ENCODE measurements around the gene TSHZ2. TPM values are rescaled to one million over a fixed set of nuclear protein-coding genes. Genes with fewer than 3 reads are reported as not detected.

The TSHZ2 gene
- total and polyA plus RNA-seq, 2 donors (not counting 1 experiment from before 2014, with no cell fraction given): 1.00 to 5.7 TPM

DNA sequence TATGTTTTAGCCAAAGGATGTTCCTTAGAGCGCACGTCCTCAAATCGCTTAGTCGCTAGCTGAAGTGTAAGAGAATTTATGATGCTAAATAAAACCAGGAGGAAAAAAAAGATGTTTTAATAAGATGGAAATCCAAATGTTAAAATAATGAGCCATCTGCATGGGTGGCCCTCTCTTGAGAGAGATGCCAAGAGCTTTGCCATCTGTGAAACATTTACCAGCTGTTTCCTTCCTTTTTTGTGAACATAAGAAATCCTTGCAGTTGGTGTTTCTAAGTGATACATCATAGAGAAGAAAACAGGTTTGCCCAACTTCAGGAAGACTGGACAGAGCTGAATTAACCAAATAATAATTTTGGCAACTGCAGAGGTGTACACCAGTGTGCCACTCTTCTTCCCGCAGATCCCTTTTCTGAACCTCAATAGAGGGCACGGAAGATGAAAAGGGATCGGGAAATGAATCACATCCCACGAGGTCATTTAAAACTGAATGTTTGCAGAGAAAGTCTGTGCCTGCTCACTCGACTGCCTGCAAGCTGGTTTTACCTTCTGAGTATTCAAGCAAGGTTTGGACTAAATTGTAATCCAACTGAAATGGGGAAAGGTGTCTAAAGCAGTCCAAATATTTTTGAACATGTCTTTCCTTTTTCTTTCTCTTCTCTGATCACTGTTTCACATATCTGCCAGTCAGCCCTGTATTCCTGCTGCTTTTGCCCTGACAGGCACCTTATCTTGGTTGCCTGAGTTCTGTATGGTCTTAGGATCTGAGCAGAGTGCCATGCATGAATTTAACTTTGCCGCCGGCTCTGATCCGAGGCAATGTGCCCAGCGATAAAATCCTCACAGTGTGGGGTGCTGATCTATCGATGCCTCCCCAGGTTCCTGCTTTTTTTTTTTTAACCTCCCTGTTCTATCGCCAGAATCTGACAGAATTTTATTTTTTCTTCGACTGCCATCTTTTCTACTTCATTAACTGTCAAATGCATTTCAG lies 35.5 kb upstream of the TSHZ2 start:
- no peak for DNase-seq
- Histone ChIP-seq H3K4me1 (ENCODE audit: control insufficient read depth in 2 of 2, insufficient read depth in 2 of 2, low read length in 2 of 2) (no peaks in the 10 kb centered on the region), H3K27ac (ENCODE audit: low read length in 2 of 2) (no peak overlapping the region), H3K9ac (ENCODE audit: low read length) (no peak overlapping the region), H3K79me2 (ENCODE audit: control insufficient read depth, insufficient read depth, low read length) (no peaks in the 10 kb centered on the region), H2AFZ (ENCODE audit: insufficient read depth, low read depth, low read length, poor library complexity, severe bottlenecking) (no peak overlapping the region), H3K4me3 (ENCODE audit: control extremely low read depth in 1 of 5, extremely low read depth in 1 of 5, insufficient read depth in 1 of 5, low read depth in 2 of 5, low read length in 4 of 5) (no peak overlapping the region), H3K4me2 (replicated peaks; ENCODE audit: low read depth, low read length, poor library complexity, severe bottlenecking) (no peak overlapping the region), H4K20me1 (ENCODE audit: control insufficient read depth, insufficient read depth, low read length, poor library complexity, severe bottlenecking) (no peaks in the 10 kb centered on the region), H3K9me3 (ENCODE audit: control extremely low read depth in 1 of 3, control insufficient read depth in 2 of 3, insufficient read depth in 1 of 3, low read length in 2 of 3) (peaks cover 0 to 4% (median 0%) of the 10 kb centered on the region in 3 donors), H3K27me3 (replicated peaks in 1 of 4; ENCODE audit: control extremely low read depth in 1 of 4, control insufficient read depth in 3 of 4, insufficient read depth in 4 of 4, low read length in 3 of 4) (no peaks in the 10 kb centered on the region), H3K36me3 (replicated peaks in 1 of 2; ENCODE audit: control extremely low read depth in 1 of 2, control insufficient read depth in 1 of 2, extremely low read depth in 1 of 2, insufficient read depth in 2 of 2, low read length in 1 of 2) (no peaks in the 10 kb centered on the region)
- no peak overlapping the region for H3K4me3 Mint-ChIP-seq
- ChIA-PET POLR2A (interaction anchor here (0.7 kb wide), 1 partner anchor 13 kb away, joined by 3 read pairs; no protein-coding TSS in a partner anchor), CTCF (no interaction called here)
- TF ChIP-seq, protein P1, sequence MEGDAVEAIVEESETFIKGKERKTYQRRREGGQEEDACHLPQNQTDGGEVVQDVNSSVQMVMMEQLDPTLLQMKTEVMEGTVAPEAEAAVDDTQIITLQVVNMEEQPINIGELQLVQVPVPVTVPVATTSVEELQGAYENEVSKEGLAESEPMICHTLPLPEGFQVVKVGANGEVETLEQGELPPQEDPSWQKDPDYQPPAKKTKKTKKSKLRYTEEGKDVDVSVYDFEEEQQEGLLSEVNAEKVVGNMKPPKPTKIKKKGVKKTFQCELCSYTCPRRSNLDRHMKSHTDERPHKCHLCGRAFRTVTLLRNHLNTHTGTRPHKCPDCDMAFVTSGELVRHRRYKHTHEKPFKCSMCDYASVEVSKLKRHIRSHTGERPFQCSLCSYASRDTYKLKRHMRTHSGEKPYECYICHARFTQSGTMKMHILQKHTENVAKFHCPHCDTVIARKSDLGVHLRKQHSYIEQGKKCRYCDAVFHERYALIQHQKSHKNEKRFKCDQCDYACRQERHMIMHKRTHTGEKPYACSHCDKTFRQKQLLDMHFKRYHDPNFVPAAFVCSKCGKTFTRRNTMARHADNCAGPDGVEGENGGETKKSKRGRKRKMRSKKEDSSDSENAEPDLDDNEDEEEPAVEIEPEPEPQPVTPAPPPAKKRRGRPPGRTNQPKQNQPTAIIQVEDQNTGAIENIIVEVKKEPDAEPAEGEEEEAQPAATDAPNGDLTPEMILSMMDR (IDR thresholded peaks at IDR 0.05): no peak
- no peak for TF ChIP-seq EZH2 (IDR thresholded peaks at IDR 0.05; ENCODE audit: borderline replicate concordance, insufficient read depth, low read depth, low read length, poor library complexity, severe bottlenecking)
- H3K4me1 Mint-ChIP-seq: no peaks in the 10 kb centered on the region
- H3K9me3 Mint-ChIP-seq (ENCODE audit: insufficient read depth): no peaks in the 10 kb centered on the region
- no peak overlapping the region for H3K27ac Mint-ChIP-seq
- intact Hi-C loops (cut with micrococcal nuclease): no loop called here
- peaks cover 3% of the 10 kb centered on the region for H3K27me3 Mint-ChIP-seq
- WGBS (ENCODE audit: insufficient coverage): 75% methylated on average over 11 of the region's 16 CpGs
- ATAC-seq (ENCODE audit: low read depth): no peak

DNA sequence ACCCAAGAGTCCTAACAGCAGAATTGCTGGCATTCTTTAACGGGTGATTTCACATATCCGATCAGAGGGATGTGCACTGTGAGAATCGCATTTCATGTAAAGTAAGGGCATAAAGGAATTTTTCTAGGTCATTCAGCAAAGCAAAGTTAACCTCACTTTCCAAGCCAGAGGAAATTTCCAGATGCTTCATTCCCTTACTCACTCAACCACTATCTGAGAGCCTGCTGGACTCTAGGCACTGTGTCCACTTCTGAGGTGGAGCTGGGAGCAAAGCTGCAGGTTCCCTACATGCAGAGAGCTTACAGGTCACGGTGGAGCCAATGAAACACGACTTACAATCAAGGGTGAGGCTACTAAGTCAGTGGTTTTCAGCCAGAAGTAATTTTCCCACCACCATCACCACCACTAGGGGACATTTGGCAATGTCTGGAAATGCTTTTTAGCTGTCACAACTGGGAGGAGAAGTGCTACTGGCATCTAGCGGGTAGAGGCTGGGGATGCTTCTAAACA lies 34.5 kb upstream of the TSHZ2 start:
- peaks cover 5% of the 10 kb centered on the region for H3K27me3 Mint-ChIP-seq
- peaks cover 0 to 4% (median 0%) of the 10 kb centered on the region in 3 donors for H3K9me3 ChIP-seq (ENCODE audit: control extremely low read depth in 1 of 3, control insufficient read depth in 2 of 3, insufficient read depth in 1 of 3, low read length in 2 of 3)
- no peaks in the 10 kb centered on the region for H4K20me1 ChIP-seq (ENCODE audit: control insufficient read depth, insufficient read depth, low read length, poor library complexity, severe bottlenecking)
- H3K27ac Mint-ChIP-seq: no peak overlapping the region
- H3K79me2 ChIP-seq (ENCODE audit: control insufficient read depth, insufficient read depth, low read length): no peaks in the 10 kb centered on the region
- H3K4me1 Mint-ChIP-seq: no peaks in the 10 kb centered on the region
- intact Hi-C loops (cut with micrococcal nuclease): no loop called here
- H3K27ac ChIP-seq (ENCODE audit: low read length in 2 of 2): no peak overlapping the region
- no peaks in the 10 kb centered on the region for H3K4me1 ChIP-seq (ENCODE audit: control insufficient read depth in 2 of 2, insufficient read depth in 2 of 2, low read length in 2 of 2)
- ATAC-seq (ENCODE audit: low read depth): no peak
- POLR2A ChIA-PET: interaction anchor here (0.7 kb wide), 1 partner anchor 12 kb away, joined by 3 read pairs; no protein-coding TSS in a partner anchor
- 10% methylated on average over 2 of the region's 6 CpGs for WGBS (ENCODE audit: insufficient coverage)
- H3K4me2 ChIP-seq (replicated peaks; ENCODE audit: low read depth, low read length, poor library complexity, severe bottlenecking): no peak overlapping the region
- no peaks in the 10 kb centered on the region for H3K27me3 ChIP-seq (replicated peaks in 1 of 4; ENCODE audit: control extremely low read depth in 1 of 4, control insufficient read depth in 3 of 4, insufficient read depth in 4 of 4, low read length in 3 of 4)
- H2AFZ ChIP-seq (ENCODE audit: insufficient read depth, low read depth, low read length, poor library complexity, severe bottlenecking): no peak overlapping the region
- CTCF ChIA-PET: no interaction called here
- H3K4me3 ChIP-seq (ENCODE audit: control extremely low read depth in 1 of 5, extremely low read depth in 1 of 5, insufficient read depth in 1 of 5, low read depth in 2 of 5, low read length in 4 of 5): no peak overlapping the region
- TF ChIP-seq EZH2 (IDR thresholded peaks at IDR 0.05; ENCODE audit: borderline replicate concordance, insufficient read depth, low read depth, low read length, poor library complexity, severe bottlenecking): no peak
- TF ChIP-seq, protein P1 (IDR thresholded peaks at IDR 0.05): no peak
- no peak overlapping the region for H3K9ac ChIP-seq (ENCODE audit: low read length)
- DNase-seq: no peak
- H3K4me3 Mint-ChIP-seq: no peak overlapping the region
- H3K9me3 Mint-ChIP-seq (ENCODE audit: insufficient read depth): no peaks in the 10 kb centered on the region
- H3K36me3 ChIP-seq (replicated peaks in 1 of 2; ENCODE audit: control extremely low read depth in 1 of 2, control insufficient read depth in 1 of 2, extremely low read depth in 1 of 2, insufficient read depth in 2 of 2, low read length in 1 of 2): no peaks in the 10 kb centered on the region
